Brain microvascular endothelial cell (primary cell): ENCODE measurements around the gene VPS37D.

Source experiments
- DNase-seq: peaks from one replicate; pipeline ENCODE4 v3.0.0-alpha.2; 2020
- H3K27ac ChIP-seq: fragments of 250-450 bp; sonication (Bioruptor Pico); 2 replicates; pipeline ENCODE4 v1.5.1; 2020; ENCODE audit warnings: mild to moderate bottlenecking, moderate library complexity
- H3K27me3 ChIP-seq: fragments of 250-450 bp; sonication (Bioruptor Pico); replicated peaks from 2 replicates; pipeline ENCODE4 v1.5.1; 2020; ENCODE audit warnings: mild to moderate bottlenecking
- H3K36me3 ChIP-seq: fragments of 250-450 bp; sonication (Bioruptor Pico); replicated peaks from 2 replicates; pipeline ENCODE4 v1.5.1; 2020; ENCODE audit warnings: mild to moderate bottlenecking
- H3K4me3 ChIP-seq: 2 replicates; pipeline ENCODE4 v1.5.1; 2011; ENCODE audit warnings: low read depth, mild to moderate bottlenecking, control low read depth, low read length, moderate library complexity
- in situ Hi-C: cut with HindIII; loops from 2 replicates; pipeline ENCODE4 v1.10.0; 2017; ENCODE audit warnings: low sequenced_read_pairs, low pct_ligation_motif_present
- TF ChIP-seq, protein P1 (sequence below): IDR thresholded peaks from 2 replicates; pipeline ENCODE4 v1.5.1; 2011; ENCODE audit warnings: low read depth, mild to moderate bottlenecking, moderate library complexity, low read length, control low read depth, inconsistent platforms; ENCODE audit errors: missing control alignments

VPS37D gene

DNA sequence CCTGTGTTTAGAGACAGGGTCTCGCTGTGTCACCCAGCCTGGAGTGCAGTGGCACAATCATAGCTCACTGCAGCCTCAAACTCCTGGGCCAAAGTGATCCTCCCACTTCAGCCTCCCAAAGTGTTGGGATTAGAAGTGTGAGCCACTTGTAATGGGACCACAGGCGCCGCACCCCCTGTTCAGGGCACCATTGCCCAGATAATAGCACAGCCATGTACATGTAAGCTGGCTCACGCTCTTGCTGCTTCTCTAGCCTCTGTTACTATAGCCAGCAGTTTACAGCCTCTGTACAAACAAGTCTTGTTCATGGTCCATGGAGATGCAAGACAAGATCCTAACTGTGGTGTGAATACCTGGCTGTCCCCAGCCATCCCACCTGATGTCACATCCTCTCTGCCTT is 39.1 kb upstream of the VPS37D start:
- DNase-seq = no peak
- H3K27me3 ChIP-seq = peaks cover 36% of the 10 kb centered on the region
- no peak overlapping the region for H3K27ac ChIP-seq
- in situ Hi-C loops = no loop called here
- TF ChIP-seq, protein P1, sequence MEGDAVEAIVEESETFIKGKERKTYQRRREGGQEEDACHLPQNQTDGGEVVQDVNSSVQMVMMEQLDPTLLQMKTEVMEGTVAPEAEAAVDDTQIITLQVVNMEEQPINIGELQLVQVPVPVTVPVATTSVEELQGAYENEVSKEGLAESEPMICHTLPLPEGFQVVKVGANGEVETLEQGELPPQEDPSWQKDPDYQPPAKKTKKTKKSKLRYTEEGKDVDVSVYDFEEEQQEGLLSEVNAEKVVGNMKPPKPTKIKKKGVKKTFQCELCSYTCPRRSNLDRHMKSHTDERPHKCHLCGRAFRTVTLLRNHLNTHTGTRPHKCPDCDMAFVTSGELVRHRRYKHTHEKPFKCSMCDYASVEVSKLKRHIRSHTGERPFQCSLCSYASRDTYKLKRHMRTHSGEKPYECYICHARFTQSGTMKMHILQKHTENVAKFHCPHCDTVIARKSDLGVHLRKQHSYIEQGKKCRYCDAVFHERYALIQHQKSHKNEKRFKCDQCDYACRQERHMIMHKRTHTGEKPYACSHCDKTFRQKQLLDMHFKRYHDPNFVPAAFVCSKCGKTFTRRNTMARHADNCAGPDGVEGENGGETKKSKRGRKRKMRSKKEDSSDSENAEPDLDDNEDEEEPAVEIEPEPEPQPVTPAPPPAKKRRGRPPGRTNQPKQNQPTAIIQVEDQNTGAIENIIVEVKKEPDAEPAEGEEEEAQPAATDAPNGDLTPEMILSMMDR = no peak
- no peak overlapping the region for H3K4me3 ChIP-seq
- no peaks in the 10 kb centered on the region for H3K36me3 ChIP-seq

DNA sequence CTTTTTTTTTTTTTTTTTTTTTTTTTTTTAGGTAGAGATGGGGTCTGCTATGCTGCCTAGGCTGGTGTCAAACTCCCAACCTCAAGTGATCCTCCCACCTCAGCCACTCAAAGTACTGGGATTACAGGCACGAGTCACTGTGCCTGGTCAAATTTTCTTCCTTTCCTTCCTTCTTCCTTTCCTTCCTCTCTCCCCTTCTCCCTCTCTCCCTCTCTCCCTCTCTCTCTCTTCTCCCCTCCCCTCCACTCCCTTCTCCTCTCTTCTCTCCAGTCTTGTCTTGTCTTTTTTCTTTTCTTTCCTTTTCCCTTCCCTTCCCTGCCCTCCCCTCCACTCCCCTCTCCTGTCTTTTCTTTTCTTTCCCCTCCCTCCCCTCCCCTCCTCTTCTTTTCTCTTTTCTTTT is 36.1 kb upstream of the VPS37D start:
- TF ChIP-seq, protein P1 = no peak
- H3K4me3 ChIP-seq = no peak overlapping the region
- no peak for DNase-seq
- H3K27ac ChIP-seq = no peak overlapping the region
- H3K27me3 ChIP-seq = peaks cover 17% of the 10 kb centered on the region
- in situ Hi-C loops = no loop called here
- no peaks in the 10 kb centered on the region for H3K36me3 ChIP-seq

DNA sequence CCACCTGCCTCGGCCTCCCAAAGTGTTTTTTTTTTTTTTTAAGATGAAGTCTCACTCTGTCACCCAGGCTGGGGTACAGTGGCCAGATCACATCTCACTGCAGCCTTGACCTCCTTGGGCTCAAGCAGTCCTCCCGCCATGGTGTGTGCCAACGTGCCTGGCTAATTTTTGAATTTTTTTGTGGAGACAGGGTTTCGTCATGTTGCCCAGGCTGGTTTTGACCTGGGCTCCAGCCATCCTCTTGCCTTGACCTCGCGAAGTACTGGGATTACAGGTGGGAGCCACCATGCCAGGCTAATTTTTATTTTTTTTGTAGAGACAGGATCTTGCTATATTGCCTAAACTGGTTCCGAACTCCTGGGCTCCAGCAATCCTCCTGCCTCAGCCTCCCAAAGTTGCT is 34.3 kb upstream of the VPS37D start:
- DNase-seq = no peak
- peaks cover 5% of the 10 kb centered on the region for H3K27me3 ChIP-seq
- in situ Hi-C loops = no loop called here
- TF ChIP-seq, protein P1 = no peak
- no peak overlapping the region for H3K4me3 ChIP-seq
- no peaks in the 10 kb centered on the region for H3K36me3 ChIP-seq
- no peak overlapping the region for H3K27ac ChIP-seq

DNA sequence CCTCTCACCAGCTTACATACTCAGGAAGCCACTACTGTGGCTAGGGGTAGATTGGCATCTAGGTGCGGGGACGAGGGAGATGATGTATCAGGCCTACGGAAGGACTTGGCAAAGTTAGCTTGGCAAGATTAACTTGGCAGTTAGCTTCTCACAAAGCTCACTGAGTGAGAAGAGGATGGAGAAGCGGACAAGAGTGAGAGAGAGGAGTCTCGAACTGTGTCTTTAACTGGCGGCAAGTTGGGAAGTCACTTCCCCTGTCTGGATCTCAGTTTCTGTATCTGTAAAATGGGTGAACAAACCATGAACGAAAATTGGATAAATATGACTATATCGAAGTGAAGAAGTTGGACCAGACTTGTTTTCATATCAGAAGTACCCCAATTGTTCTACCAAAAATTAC is 33.8 kb upstream of the VPS37D start:
- in situ Hi-C loops = no loop called here
- TF ChIP-seq, protein P1 = no peak
- no peaks in the 10 kb centered on the region for H3K36me3 ChIP-seq
- DNase-seq = no peak
- H3K27ac ChIP-seq = no peak overlapping the region
- no peaks in the 10 kb centered on the region for H3K27me3 ChIP-seq
- H3K4me3 ChIP-seq = no peak overlapping the region

DNA sequence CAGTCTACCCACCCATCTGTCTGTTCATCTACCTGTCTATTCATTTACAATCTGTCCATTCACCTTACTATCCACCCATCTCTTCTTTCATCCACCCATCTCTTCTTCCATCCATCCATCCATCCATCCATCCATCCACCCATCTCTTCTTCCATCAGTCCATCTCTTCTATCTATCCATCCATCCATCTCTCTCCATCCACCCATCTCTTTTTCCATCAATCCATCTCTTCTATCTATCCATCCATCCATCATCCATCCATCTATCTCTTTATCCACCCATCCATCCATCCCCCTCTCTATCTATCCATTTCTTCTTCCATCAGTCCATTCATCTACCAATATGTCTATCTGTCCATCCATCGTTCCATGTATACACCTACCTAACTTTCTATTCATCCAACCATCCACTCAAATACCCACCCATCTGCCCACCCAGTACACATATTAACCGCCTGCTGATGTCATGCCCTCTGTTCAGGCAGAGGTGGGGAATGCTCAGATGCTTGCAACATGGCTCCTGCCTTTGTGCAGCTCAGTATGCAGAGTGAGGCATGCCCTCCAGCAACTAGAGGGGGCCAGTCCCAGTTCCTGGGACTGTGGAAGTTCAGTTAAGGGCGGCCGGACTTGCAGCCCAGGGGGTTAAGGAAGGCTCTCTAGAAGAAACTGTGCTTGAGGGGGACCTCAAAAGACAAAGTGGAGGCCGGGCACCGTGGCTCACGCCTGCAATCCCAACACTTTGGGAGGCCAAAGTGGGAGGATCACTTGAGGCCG is 32.0 kb upstream of the VPS37D start:
- H3K27me3 ChIP-seq = no peaks in the 10 kb centered on the region
- TF ChIP-seq, protein P1 = no peak
- in situ Hi-C loops = no loop called here
- H3K4me3 ChIP-seq = no peak overlapping the region
- H3K27ac ChIP-seq = no peak overlapping the region
- H3K36me3 ChIP-seq = no peaks in the 10 kb centered on the region
- DNase-seq = no peak

DNA sequence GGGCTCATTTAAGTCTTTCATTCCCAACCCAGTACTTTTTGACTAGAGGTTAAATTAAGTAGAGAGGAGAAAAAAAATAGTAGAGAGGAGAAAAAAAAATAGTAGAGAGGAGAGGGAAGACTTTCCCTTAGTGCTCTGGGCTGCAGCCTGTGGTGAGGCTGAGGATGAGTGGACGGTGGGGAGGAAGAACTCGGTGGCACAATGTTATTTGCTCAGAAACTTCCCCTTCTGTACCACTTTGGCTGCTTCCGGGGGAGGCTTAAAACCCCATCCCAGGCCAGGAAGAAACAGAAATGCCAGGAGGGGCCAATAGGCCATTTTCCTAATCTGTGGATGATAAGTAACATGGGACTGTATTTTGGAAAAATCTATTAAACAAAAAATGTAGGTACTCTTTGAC is 28.7 kb upstream of the VPS37D start:
- Histone ChIP-seq H3K36me3 (no peaks in the 10 kb centered on the region), H3K4me3 (no peak overlapping the region), H3K27ac (no peak overlapping the region), H3K27me3 (peaks cover 1% of the 10 kb centered on the region)
- no peak for DNase-seq
- in situ Hi-C loops = no loop called here
- TF ChIP-seq, protein P1 = no peak
